ENCODE results near the gene PPM1L.

Gene PPM1L

DNA sequence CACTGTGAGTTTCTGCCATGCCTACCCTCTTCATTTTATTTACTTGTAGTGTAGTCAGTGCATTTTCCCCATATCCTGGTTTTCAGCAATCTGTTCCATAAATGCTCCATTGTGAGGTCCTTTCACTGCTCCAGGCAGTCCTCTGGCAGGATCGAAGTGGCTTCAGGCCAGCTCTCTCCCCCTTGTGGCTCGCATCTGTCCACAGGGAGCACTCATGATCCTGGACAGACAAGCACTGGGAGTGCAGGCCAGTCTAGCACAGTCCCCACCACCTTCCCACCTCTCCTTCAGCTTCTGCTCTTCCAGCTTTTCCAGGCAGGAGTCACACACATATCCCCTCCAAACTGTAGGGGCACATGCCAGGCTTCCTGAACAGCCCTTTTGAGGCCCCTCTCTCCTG, 173.6 kb downstream of the PPM1L start:
- Histone ChIP-seq H3K9ac (ENCODE audit: low read length) (no peak overlapping the region), H4K8ac (ENCODE audit: low read depth, low read length) (no peak overlapping the region), H3K79me2 (ENCODE audit: control insufficient read depth, insufficient read depth, low read length, poor library complexity) (no peaks in the 10 kb centered on the region), H3K23ac (ENCODE audit: low read length) (no peak overlapping the region), H4K91ac (ENCODE audit: low read depth, low read length) (no peak overlapping the region), H2BK120ac (ENCODE audit: insufficient read depth, low read length, poor library complexity) (no peak overlapping the region), H3K4ac (ENCODE audit: low read depth, low read length) (no peak overlapping the region), H3K27ac (ENCODE audit: low read depth, low read length) (no peak overlapping the region), H2BK5ac (ENCODE audit: low read depth, low read length, poor library complexity) (no peak overlapping the region), H3K79me1 (ENCODE audit: low read length) (no peaks in the 10 kb centered on the region), H4K12ac (ENCODE audit: low read depth, low read length) (no peak overlapping the region), H3K27me3 (ENCODE audit: insufficient read depth, low read length) (no peaks in the 10 kb centered on the region), H2AK5ac (ENCODE audit: low read length) (no peak overlapping the region), H2AFZ (ENCODE audit: insufficient read depth, low read length, poor library complexity) (no peak overlapping the region), H3K4me3 (ENCODE audit: low read depth, low read length) (no peak overlapping the region), H3K36me3 (ENCODE audit: control insufficient read depth in 1 of 2, insufficient read depth in 2 of 2, low read length in 2 of 2) (no peaks in the 10 kb centered on the region), H3K4me2 (ENCODE audit: low read length) (no peak overlapping the region), H3K9me3 (ENCODE audit: insufficient read depth, low read depth, low read length) (peaks cover 2% of the 10 kb centered on the region), H2BK12ac (ENCODE audit: low read length) (no peak overlapping the region), H3K18ac (ENCODE audit: low read length) (no peak overlapping the region), H3K4me1 (ENCODE audit: control insufficient read depth in 1 of 2, insufficient read depth in 2 of 2, low read length in 2 of 2) (no peaks in the 10 kb centered on the region), H3K14ac (ENCODE audit: low read length) (no peak overlapping the region)
- WGBS (ENCODE audit: extremely low coverage, insufficient coverage, insufficient read length), result no CpG with 5 or more reads among the region's 2 CpGs
- DNase-seq, result no peak

DNA sequence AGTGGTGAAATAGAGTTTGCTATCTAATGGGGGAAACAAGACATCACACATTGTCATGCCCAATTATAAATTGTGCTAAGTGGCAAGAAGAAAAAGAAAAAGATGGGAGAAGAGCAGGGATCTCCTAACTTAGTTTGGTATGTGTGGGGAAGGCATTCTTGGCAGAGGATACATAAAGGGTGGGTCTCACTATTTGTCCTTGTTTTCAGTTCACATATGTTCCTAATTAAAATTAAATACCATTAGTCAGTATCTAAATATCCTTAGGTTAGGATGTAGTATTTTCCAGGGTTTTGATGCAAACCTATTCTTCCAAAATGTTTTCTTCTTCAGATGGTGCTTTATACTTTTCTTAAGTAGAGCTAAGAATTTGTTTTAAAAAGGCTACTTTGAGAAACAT, 175.4 kb downstream of the PPM1L start:
- Histone ChIP-seq H3K4me3 (ENCODE audit: low read depth, low read length) (no peak overlapping the region), H3K14ac (ENCODE audit: low read length) (no peak overlapping the region), H2AFZ (ENCODE audit: insufficient read depth, low read length, poor library complexity) (no peak overlapping the region), H3K27ac (ENCODE audit: low read depth, low read length) (no peak overlapping the region), H2BK120ac (ENCODE audit: insufficient read depth, low read length, poor library complexity) (no peak overlapping the region), H3K18ac (ENCODE audit: low read length) (no peak overlapping the region), H2AK5ac (ENCODE audit: low read length) (no peak overlapping the region), H3K4ac (ENCODE audit: low read depth, low read length) (no peak overlapping the region), H4K8ac (ENCODE audit: low read depth, low read length) (no peak overlapping the region), H3K27me3 (ENCODE audit: insufficient read depth, low read length) (no peaks in the 10 kb centered on the region), H3K79me2 (ENCODE audit: control insufficient read depth, insufficient read depth, low read length, poor library complexity) (no peaks in the 10 kb centered on the region), H3K36me3 (ENCODE audit: control insufficient read depth in 1 of 2, insufficient read depth in 2 of 2, low read length in 2 of 2) (no peaks in the 10 kb centered on the region), H3K9me3 (ENCODE audit: insufficient read depth, low read depth, low read length) (peaks cover 2% of the 10 kb centered on the region), H3K4me1 (ENCODE audit: control insufficient read depth in 1 of 2, insufficient read depth in 2 of 2, low read length in 2 of 2) (no peaks in the 10 kb centered on the region), H4K91ac (ENCODE audit: low read depth, low read length) (no peak overlapping the region), H2BK12ac (ENCODE audit: low read length) (no peak overlapping the region), H3K23ac (ENCODE audit: low read length) (no peak overlapping the region), H4K12ac (ENCODE audit: low read depth, low read length) (no peak overlapping the region), H3K9ac (ENCODE audit: low read length) (no peak overlapping the region), H2BK5ac (ENCODE audit: low read depth, low read length, poor library complexity) (no peak overlapping the region), H3K4me2 (ENCODE audit: low read length) (no peak overlapping the region), H3K79me1 (ENCODE audit: low read length) (no peaks in the 10 kb centered on the region)
- DNase-seq, result no peak

DNA sequence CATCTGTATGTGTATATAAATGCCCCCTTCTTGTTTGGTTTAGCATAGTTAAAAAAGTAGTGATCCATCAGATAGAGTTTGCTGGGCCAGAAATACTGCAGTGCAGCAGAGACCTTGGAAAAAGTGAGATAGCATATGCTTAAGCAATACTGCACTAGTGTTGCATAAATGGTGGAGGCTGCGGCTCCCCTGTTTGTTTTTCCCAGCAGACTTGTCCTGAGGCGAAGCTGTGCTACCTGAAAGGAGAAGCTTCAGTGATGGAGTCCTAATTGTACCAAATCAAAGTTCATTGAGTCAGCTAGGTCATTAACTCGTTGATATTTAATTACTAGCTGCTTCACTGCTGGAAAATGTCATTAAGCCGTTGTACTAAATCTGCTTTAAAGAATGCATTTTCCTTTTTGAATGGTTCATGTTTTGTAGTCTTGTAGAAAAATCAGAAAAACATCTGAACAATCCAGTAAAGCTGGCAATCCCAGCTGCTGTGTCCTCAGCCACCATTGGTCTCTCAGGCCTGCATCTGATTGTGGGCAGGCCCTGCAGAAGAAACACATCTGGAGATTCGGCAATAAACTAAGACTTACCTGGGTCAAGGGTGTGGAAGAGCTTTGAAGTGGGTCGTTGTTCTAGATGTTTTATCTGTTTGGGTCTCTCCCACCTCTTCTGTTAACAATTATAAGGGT, 179.5 kb downstream of the PPM1L start:
- H3K4me2 ChIP-seq (ENCODE audit: low read length), result no peak overlapping the region
- no peaks in the 10 kb centered on the region for H3K79me1 ChIP-seq (ENCODE audit: low read length)
- H3K27ac ChIP-seq (ENCODE audit: low read depth, low read length), result no peak overlapping the region
- H4K12ac ChIP-seq (ENCODE audit: low read depth, low read length), result no peak overlapping the region
- no peak overlapping the region for H3K14ac ChIP-seq (ENCODE audit: low read length)
- H3K23ac ChIP-seq (ENCODE audit: low read length), result no peak overlapping the region
- H4K91ac ChIP-seq (ENCODE audit: low read depth, low read length), result no peak overlapping the region
- H3K4ac ChIP-seq (ENCODE audit: low read depth, low read length), result no peak overlapping the region
- H2AK5ac ChIP-seq (ENCODE audit: low read length), result no peak overlapping the region
- no peak overlapping the region for H3K4me3 ChIP-seq (ENCODE audit: low read depth, low read length)
- H2BK120ac ChIP-seq (ENCODE audit: insufficient read depth, low read length, poor library complexity), result no peak overlapping the region
- H3K9me3 ChIP-seq (ENCODE audit: insufficient read depth, low read depth, low read length), result peaks cover 3% of the 10 kb centered on the region
- DNase-seq, result peak; percentile 64 to 87
- H2BK5ac ChIP-seq (ENCODE audit: low read depth, low read length, poor library complexity), result no peak overlapping the region
- H3K18ac ChIP-seq (ENCODE audit: low read length), result no peak overlapping the region
- no peaks in the 10 kb centered on the region for H3K27me3 ChIP-seq (ENCODE audit: insufficient read depth, low read length)
- H3K79me2 ChIP-seq (ENCODE audit: control insufficient read depth, insufficient read depth, low read length, poor library complexity), result no peaks in the 10 kb centered on the region
- no peaks in the 10 kb centered on the region for H3K36me3 ChIP-seq (ENCODE audit: control insufficient read depth in 1 of 2, insufficient read depth in 2 of 2, low read length in 2 of 2)
- no peak overlapping the region for H4K8ac ChIP-seq (ENCODE audit: low read depth, low read length)
- WGBS (ENCODE audit: extremely low coverage, insufficient coverage, insufficient read length), result no CpG with 5 or more reads among the region's 6 CpGs
- H3K9ac ChIP-seq (ENCODE audit: low read length), result no peak overlapping the region
- no peak overlapping the region for H2AFZ ChIP-seq (ENCODE audit: insufficient read depth, low read length, poor library complexity)
- no peaks in the 10 kb centered on the region for H3K4me1 ChIP-seq (ENCODE audit: control insufficient read depth in 1 of 2, insufficient read depth in 2 of 2, low read length in 2 of 2)
- H2BK12ac ChIP-seq (ENCODE audit: low read length), result no peak overlapping the region

DNA sequence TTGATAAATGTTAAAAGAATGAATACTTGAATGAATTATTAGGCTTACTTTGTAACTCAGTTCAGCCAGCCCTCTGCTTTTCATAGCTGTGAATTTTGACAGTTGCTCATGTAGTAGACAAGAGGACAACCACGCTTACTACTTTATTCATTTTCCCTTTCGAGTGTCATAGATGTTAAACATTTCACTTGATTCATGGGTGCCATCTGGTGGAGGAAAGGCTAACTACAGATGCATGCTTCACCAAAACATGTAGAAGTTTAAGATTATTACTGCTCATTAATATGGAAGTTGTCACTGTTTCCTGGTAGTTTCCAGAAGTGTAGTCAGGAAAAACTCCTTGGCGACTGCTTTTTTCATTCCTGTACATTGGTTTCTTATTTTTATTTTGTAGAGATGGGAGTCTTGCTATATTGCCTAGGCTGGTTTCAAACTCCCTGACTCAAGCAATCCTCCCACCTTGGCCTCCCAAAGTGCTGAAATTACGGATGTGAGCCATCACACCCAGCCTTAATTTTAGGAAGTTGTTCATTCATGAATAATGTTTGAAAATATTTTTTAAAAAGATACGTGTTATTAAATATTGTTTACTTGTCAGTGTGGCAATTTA, 186.0 kb downstream of the PPM1L start:
- Histone ChIP-seq H3K36me3 (ENCODE audit: control insufficient read depth in 1 of 2, insufficient read depth in 2 of 2, low read length in 2 of 2) (peaks cover 0 to 2% of the 10 kb centered on the region in 2 experiments), H3K4me1 (ENCODE audit: control insufficient read depth in 1 of 2, insufficient read depth in 2 of 2, low read length in 2 of 2) (no peaks in the 10 kb centered on the region), H3K14ac (ENCODE audit: low read length) (no peak overlapping the region), H3K4me2 (ENCODE audit: low read length) (no peak overlapping the region), H4K8ac (ENCODE audit: low read depth, low read length) (no peak overlapping the region), H4K12ac (ENCODE audit: low read depth, low read length) (no peak overlapping the region), H2BK5ac (ENCODE audit: low read depth, low read length, poor library complexity) (no peak overlapping the region), H3K9ac (ENCODE audit: low read length) (no peak overlapping the region), H3K79me1 (ENCODE audit: low read length) (no peaks in the 10 kb centered on the region), H2AK5ac (ENCODE audit: low read length) (no peak overlapping the region), H3K79me2 (ENCODE audit: control insufficient read depth, insufficient read depth, low read length, poor library complexity) (no peaks in the 10 kb centered on the region), H3K9me3 (ENCODE audit: insufficient read depth, low read depth, low read length) (peaks cover 3% of the 10 kb centered on the region), H3K27me3 (ENCODE audit: insufficient read depth, low read length) (no peaks in the 10 kb centered on the region), H3K18ac (ENCODE audit: low read length) (no peak overlapping the region), H2BK12ac (ENCODE audit: low read length) (no peak overlapping the region), H2BK120ac (ENCODE audit: insufficient read depth, low read length, poor library complexity) (no peak overlapping the region), H4K91ac (ENCODE audit: low read depth, low read length) (no peak overlapping the region), H3K23ac (ENCODE audit: low read length) (no peak overlapping the region), H3K4ac (ENCODE audit: low read depth, low read length) (no peak overlapping the region), H2AFZ (ENCODE audit: insufficient read depth, low read length, poor library complexity) (no peak overlapping the region), H3K27ac (ENCODE audit: low read depth, low read length) (no peak overlapping the region), H3K4me3 (ENCODE audit: low read depth, low read length) (no peak overlapping the region)
- DNase-seq, result peak; percentile 66 to 93
- WGBS (ENCODE audit: extremely low coverage, insufficient coverage, insufficient read length), result 100% methylated on average over 1 of the region's 5 CpGs

Data from trophoblast cell (in vitro differentiated cells and primary cell).